Mammary epithelial cell (primary cell): ENCODE data around the gene ENPEP.
"Not testable (repeated sequence)": the region's sequence is repeated elsewhere in the genome, so short reads cannot be mapped to it uniquely, and the experiment has no call there.

Source experiments
- CTCF ChIP-seq, 2 donors: IDR thresholded peaks in 1 of 2; conservative IDR thresholded peaks in 1 of 2; 2 replicates each; pipeline ENCODE4 v1.5.1; 2011 to 2012; ENCODE audit warnings: inconsistent platforms in 2 of 2, low read length in 2 of 2, mild to moderate bottlenecking in 2 of 2, control low read depth in 1 of 2, low read depth in 1 of 2; ENCODE audit not compliant: insufficient read depth in 1 of 2; ENCODE audit errors: extremely low read depth in 1 of 2
- EZH2 ChIP-seq: IDR thresholded peaks from 2 replicates; pipeline ENCODE4 v1.6.1; 2012; ENCODE audit warnings: low read length, inconsistent platforms, borderline replicate concordance

GRCh38 chr4:110475080-110475479 is 875 bp upstream of the ENPEP start:
- not testable (repeated sequence) for TF ChIP-seq CTCF (conservative IDR thresholded peaks at IDR 0.05 in 1 of 2, IDR thresholded peaks at IDR 0.05 in 1 of 2; ENCODE audit: extremely low read depth in 1 of 2, insufficient read depth in 1 of 2, low read depth in 1 of 2, low read length in 2 of 2); EZH2
